ENCODE data around the gene CLMP.

The CLMP gene

DNA sequence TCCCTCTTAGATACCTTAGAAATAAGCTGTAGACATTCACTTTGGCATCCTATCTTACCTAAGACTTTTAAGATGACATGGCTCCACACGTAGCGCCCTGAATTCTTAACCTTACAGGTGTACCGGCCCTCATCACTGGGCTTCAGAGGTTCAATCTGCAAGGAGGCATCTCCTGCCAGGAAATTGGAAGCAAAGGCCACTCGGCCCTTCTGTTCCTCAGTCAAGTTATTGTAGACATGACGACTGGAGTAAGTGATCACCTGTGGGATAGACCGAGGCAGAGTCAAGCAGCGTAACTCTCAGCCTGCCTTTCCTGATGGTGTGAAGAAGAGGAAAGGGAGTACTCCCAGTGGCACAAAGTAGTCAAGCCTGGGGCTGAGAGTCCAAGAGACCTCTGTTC lies 110.6 kb downstream of the CLMP start (continued):
- TF ChIP-seq REST (tag by site-specific recombination; IDR thresholded peaks at IDR 0.05) (no peak), INSM2 (tag by site-specific recombination; IDR thresholded peaks at IDR 0.05) (no peak), ZNF555 (tag by site-specific recombination; conservative IDR thresholded peaks at IDR 0.05) (no peak), ZBTB7A (tag by site-specific recombination; IDR thresholded peaks at IDR 0.05; ENCODE audit: low read depth) (no peak), ZIC2 (tag by site-specific recombination; IDR thresholded peaks at IDR 0.05) (no peak), ZNF560 (tag by site-specific recombination; IDR thresholded peaks at IDR 0.05; ENCODE audit: borderline replicate concordance) (no peak), ZNF121 (tag by site-specific recombination; IDR thresholded peaks at IDR 0.05) (no peak), ZNF664 (tag by site-specific recombination; IDR thresholded peaks at IDR 0.05) (no peak), ZNF747 (tag by site-specific recombination; IDR thresholded peaks at IDR 0.05) (no peak), ZNF292 (tag by site-specific recombination; IDR thresholded peaks at IDR 0.05; ENCODE audit: borderline replicate concordance, low read depth) (no peak), ZNF248 (tag by site-specific recombination; IDR thresholded peaks at IDR 0.05) (no peak), ZBTB6 (tag by site-specific recombination; IDR thresholded peaks at IDR 0.05) (no peak)
- TF ChIP-seq, protein P1, sequence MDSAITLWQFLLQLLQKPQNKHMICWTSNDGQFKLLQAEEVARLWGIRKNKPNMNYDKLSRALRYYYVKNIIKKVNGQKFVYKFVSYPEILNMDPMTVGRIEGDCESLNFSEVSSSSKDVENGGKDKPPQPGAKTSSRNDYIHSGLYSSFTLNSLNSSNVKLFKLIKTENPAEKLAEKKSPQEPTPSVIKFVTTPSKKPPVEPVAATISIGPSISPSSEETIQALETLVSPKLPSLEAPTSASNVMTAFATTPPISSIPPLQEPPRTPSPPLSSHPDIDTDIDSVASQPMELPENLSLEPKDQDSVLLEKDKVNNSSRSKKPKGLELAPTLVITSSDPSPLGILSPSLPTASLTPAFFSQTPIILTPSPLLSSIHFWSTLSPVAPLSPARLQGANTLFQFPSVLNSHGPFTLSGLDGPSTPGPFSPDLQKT (IDR thresholded peaks at IDR 0.05; ENCODE audit: borderline replicate concordance, low read depth, low read length), result no peak

DNA sequence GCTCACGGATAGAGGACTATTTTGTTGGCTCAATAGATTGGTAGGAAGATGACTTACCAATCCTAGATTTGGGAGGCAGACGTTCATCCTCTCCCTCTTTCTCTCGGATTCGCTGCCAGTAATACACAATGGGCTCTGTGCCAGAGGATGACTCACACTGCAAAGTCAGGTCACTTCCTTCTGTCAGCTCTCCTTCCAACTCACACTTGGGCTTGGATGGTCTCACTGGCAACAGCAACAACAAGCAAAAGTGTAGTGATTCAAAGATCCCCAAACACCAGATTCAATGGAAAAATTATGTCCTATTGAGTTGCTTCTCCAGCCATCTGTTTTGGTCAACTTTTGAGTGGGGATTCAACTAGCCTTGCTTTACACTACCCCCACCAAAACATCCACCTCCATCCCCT lies 111.4 kb downstream of the CLMP start:
- ChIA-PET POLR2A (interaction anchor here (0.6 to 3.4 kb wide), 4 partner anchors 19 to 29 kb away, joined by 3 to 25 read pairs (median 9); partner anchors contain the start of gene HSPA8), CTCF (interaction anchor here (0.8 to 2.8 kb wide), 4 partner anchors 11 to 177 kb away, joined by 3 to 13 read pairs (median 4); no protein-coding TSS in a partner anchor)
- Histone ChIP-seq H3K4me3 (ENCODE audit: low read depth, low read length) (no peak overlapping the region), H3K4me1 (ENCODE audit: control insufficient read depth, insufficient read depth, low read length) (no peaks in the 10 kb centered on the region), H3K9me3 (ENCODE audit: control insufficient read depth, insufficient read depth, low read depth, low read length) (no peaks in the 10 kb centered on the region), H3K27ac (ENCODE audit: extremely low read depth, low read depth, low read length) (no peak overlapping the region), H3K36me3 (ENCODE audit: control insufficient read depth in 2 of 2, insufficient read depth in 1 of 2, low read length in 2 of 2) (no peaks in the 10 kb centered on the region)
- TF ChIP-seq WT1 (tag by site-specific recombination; IDR thresholded peaks at IDR 0.05) (peak; percentile 37; the same call in 1 of the 2 replicates), ZNF660 (tag by site-specific recombination; IDR thresholded peaks at IDR 0.05) (no peak; the same call in 1 of the 2 replicates), ZNF398 (tag by site-specific recombination; IDR thresholded peaks at IDR 0.05) (peak; percentile 16; the same call in 1 of the 2 replicates), MZF1 (tag by site-specific recombination; IDR thresholded peaks at IDR 0.05; ENCODE audit: borderline replicate concordance) (peak; percentile 69), ZNF394 (tag by site-specific recombination; IDR thresholded peaks at IDR 0.05; ENCODE audit: borderline replicate concordance) (peak; percentile 23; the same call in 1 of the 2 replicates)
- TF ChIP-seq, protein P2, sequence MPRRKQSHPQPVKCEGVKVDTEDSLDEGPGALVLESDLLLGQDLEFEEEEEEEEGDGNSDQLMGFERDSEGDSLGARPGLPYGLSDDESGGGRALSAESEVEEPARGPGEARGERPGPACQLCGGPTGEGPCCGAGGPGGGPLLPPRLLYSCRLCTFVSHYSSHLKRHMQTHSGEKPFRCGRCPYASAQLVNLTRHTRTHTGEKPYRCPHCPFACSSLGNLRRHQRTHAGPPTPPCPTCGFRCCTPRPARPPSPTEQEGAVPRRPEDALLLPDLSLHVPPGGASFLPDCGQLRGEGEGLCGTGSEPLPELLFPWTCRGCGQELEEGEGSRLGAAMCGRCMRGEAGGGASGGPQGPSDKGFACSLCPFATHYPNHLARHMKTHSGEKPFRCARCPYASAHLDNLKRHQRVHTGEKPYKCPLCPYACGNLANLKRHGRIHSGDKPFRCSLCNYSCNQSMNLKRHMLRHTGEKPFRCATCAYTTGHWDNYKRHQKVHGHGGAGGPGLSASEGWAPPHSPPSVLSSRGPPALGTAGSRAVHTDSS (tag by site-specific recombination; IDR thresholded peaks at IDR 0.05), result 0 out of 2 replicates have a peak, but pooled peaks have one; percentile 32
- TF ChIP-seq, protein P3, sequence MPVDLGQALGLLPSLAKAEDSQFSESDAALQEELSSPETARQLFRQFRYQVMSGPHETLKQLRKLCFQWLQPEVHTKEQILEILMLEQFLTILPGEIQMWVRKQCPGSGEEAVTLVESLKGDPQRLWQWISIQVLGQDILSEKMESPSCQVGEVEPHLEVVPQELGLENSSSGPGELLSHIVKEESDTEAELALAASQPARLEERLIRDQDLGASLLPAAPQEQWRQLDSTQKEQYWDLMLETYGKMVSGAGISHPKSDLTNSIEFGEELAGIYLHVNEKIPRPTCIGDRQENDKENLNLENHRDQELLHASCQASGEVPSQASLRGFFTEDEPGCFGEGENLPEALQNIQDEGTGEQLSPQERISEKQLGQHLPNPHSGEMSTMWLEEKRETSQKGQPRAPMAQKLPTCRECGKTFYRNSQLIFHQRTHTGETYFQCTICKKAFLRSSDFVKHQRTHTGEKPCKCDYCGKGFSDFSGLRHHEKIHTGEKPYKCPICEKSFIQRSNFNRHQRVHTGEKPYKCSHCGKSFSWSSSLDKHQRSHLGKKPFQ (tag by site-specific recombination; IDR thresholded peaks at IDR 0.05), result peak; percentile 66
- TF ChIP-seq, protein P4, sequence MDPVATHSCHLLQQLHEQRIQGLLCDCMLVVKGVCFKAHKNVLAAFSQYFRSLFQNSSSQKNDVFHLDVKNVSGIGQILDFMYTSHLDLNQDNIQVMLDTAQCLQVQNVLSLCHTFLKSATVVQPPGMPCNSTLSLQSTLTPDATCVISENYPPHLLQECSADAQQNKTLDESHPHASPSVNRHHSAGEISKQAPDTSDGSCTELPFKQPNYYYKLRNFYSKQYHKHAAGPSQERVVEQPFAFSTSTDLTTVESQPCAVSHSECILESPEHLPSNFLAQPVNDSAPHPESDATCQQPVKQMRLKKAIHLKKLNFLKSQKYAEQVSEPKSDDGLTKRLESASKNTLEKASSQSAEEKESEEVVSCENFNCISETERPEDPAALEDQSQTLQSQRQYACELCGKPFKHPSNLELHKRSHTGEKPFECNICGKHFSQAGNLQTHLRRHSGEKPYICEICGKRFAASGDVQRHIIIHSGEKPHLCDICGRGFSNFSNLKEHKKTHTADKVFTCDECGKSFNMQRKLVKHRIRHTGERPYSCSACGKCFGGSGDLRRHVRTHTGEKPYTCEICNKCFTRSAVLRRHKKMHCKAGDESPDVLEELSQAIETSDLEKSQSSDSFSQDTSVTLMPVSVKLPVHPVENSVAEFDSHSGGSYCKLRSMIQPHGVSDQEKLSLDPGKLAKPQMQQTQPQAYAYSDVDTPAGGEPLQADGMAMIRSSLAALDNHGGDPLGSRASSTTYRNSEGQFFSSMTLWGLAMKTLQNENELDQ (tag by site-specific recombination; IDR thresholded peaks at IDR 0.05; ENCODE audit: low read depth), result no peak
